SK-N-MC (cell line): ENCODE measurements around the gene UST.

Experiments used
- EZH2 ChIP-seq: fragments of 200-600 bp; sonication (generic); IDR thresholded peaks from one replicate; pipeline ENCODE4 v1.6.1; 2017; ENCODE audit warnings: antibody characterized with exemption
- POLR2AphosphoS5 ChIP-seq: IDR thresholded peaks from 2 replicates; pipeline ENCODE4 v1.6.1; 2012; ENCODE audit warnings: mild to moderate bottlenecking, low read depth, low read length, borderline replicate concordance

GRCh38 chr6:148720406-148720805, 26.4 kb upstream of the UST start:
- no peak for TF ChIP-seq EZH2
- TF ChIP-seq POLR2AphosphoS5 = no peak
